CD4-positive, CD25-positive, alpha-beta regulatory T cell (primary cell): ENCODE measurements around the gene CRACR2B. TPM values are rescaled to one million over a fixed set of nuclear protein-coding genes. Genes with fewer than 3 reads are reported as not detected.

Experiments used
- ATAC-seq, 2 donors: fragments of 150-1000 bp; cut with Tn5 transposase; one replicate each; pipeline ENCODE4 v1.10.0; 2021; ENCODE audit warnings: low read depth in 2 of 2, moderate number of reproducible peaks in 2 of 2, moderate library complexity in 1 of 2
- DNase-seq, 3 donors: peaks; one replicate each; pipeline versions ENCODE4 v3.0.0 to v3.0.0-alpha.2; 2012 to 2022; ENCODE audit warnings: mixed read lengths in 1 of 3
- H3K27ac ChIP-seq: one replicate; pipeline ENCODE4 v1.7.0; 2013; ENCODE audit warnings: mild to moderate bottlenecking, low read length; ENCODE audit not compliant: insufficient read depth, poor library complexity, severe bottlenecking
- H3K27me3 ChIP-seq: one replicate; pipeline ENCODE4 v1.7.0; 2013; ENCODE audit warnings: low read length; ENCODE audit not compliant: control insufficient read depth, insufficient read depth
- H3K36me3 ChIP-seq: one replicate; pipeline ENCODE4 v1.7.0; 2013; ENCODE audit warnings: mild to moderate bottlenecking, low read length, moderate library complexity; ENCODE audit not compliant: control insufficient read depth, insufficient read depth
- H3K4me1 ChIP-seq: 2 replicates; pipeline ENCODE4 v1.7.0; 2013; ENCODE audit warnings: mild to moderate bottlenecking, low read length; ENCODE audit not compliant: insufficient read depth, control insufficient read depth, poor library complexity, severe bottlenecking
- H3K4me3 ChIP-seq: one replicate; pipeline ENCODE4 v1.7.0; 2013; ENCODE audit warnings: low read depth, mild to moderate bottlenecking, low read length, moderate library complexity
- H3K9me3 ChIP-seq, 2 experiments: 1 replicate in 1 of 2; 2 replicates in 1 of 2; pipeline ENCODE4 v1.7.0; 2013; ENCODE audit warnings: low read length in 2 of 2, mild to moderate bottlenecking in 1 of 2, moderate library complexity in 1 of 2; ENCODE audit not compliant: control insufficient read depth in 2 of 2
- H3K27ac Mint-ChIP-seq, 3 donors: one replicate each; pipeline ENCODE4 v1.8.0; 2020 to 2022; ENCODE audit warnings: mild to moderate bottlenecking in 3 of 3, mixed read lengths in 3 of 3, moderate library complexity in 2 of 3
- H3K27me3 Mint-ChIP-seq: one replicate; pipeline ENCODE4 v1.8.0; 2022; ENCODE audit warnings: mild to moderate bottlenecking, mixed read lengths
- H3K36me3 Mint-ChIP-seq: one replicate; pipeline ENCODE4 v1.8.0; 2020; ENCODE audit warnings: mixed read lengths
- H3K4me1 Mint-ChIP-seq, 4 donors: one replicate each; pipeline ENCODE4 v1.8.0; 2020 to 2022; ENCODE audit warnings: mixed read lengths in 4 of 4, mild to moderate bottlenecking in 1 of 4
- H3K4me3 Mint-ChIP-seq, 4 donors: one replicate each; pipeline ENCODE4 v1.8.0; 2020 to 2022; ENCODE audit warnings: mild to moderate bottlenecking in 4 of 4, mixed read lengths in 4 of 4, moderate library complexity in 3 of 4
- H3K9me3 Mint-ChIP-seq, 7 donors: one replicate each; pipeline ENCODE4 v1.8.0; 2020 to 2022; ENCODE audit warnings: mixed read lengths in 7 of 7, mild to moderate bottlenecking in 3 of 7, moderate library complexity in 2 of 7
- polyA plus RNA-seq, 4 donors: library from polyadenylated mRNA; unstranded; fragments of 300-500 nt; fragmentation: Illumina TruSeq; gene quantifications; one replicate each; pipeline ENCODE4 v1.2.3, GENCODE V29; 2021
- total RNA-seq: library from RNA; stranded (reverse); gene quantifications from one replicate; pipeline ENCODE4 v1.2.3, GENCODE V29; 2022

CRACR2B gene
- total and polyA plus RNA-seq, 5 donors from 2014 or later, result 0.11 to 1.2 (median 0.21) TPM; not detected in 1

- Mint-ChIP-seq H3K9me3 (no peaks in the 10 kb centered on the region), H3K36me3 (no peaks in the 10 kb centered on the region), H3K27ac (no peak overlapping the region), H3K27me3 (peaks cover 23% of the 10 kb centered on the region), H3K4me3 (peak overlapping the region in 2 of 4 donors; percentile 78), H3K4me1 (peaks cover 0 to 37% (median 1%) of the 10 kb centered on the region in 4 donors)
- Histone ChIP-seq H3K9me3 (no peaks in the 10 kb centered on the region), H3K4me3 (no peak overlapping the region), H3K27me3 (no peaks in the 10 kb centered on the region), H3K36me3 (no peaks in the 10 kb centered on the region), H3K27ac (no peak overlapping the region), H3K4me1 (peaks cover 52% of the 10 kb centered on the region)
- ATAC-seq (peak; percentile 7 to 12), DNase-seq (peak in 1 of 3 donors; percentile 39)
These were observed 5.5 kb downstream of the CRACR2B start for GRCh38 chr11:833114-833791.

- no peak overlapping the region for H3K27ac Mint-ChIP-seq
- peak overlapping the region; percentile 75 to 83 (median 78) for H3K4me3 Mint-ChIP-seq
- H3K4me1 ChIP-seq, result peaks cover 48% of the 10 kb centered on the region
- H3K4me3 ChIP-seq, result no peak overlapping the region
- H3K36me3 Mint-ChIP-seq, result no peaks in the 10 kb centered on the region
- H3K36me3 ChIP-seq, result peaks cover 6% of the 10 kb centered on the region
- DNase-seq (no peak), ATAC-seq (no peak)
- H3K27me3 ChIP-seq, result no peaks in the 10 kb centered on the region
- H3K27me3 Mint-ChIP-seq, result peaks cover 17% of the 10 kb centered on the region
- H3K9me3 ChIP-seq, result no peaks in the 10 kb centered on the region
- peaks cover 0 to 34% (median 0%) of the 10 kb centered on the region in 4 donors for H3K4me1 Mint-ChIP-seq
- H3K9me3 Mint-ChIP-seq, result no peaks in the 10 kb centered on the region
- H3K27ac ChIP-seq, result no peak overlapping the region
These were observed 6.2 kb downstream of the CRACR2B start for GRCh38 chr11:833849-834311.

- ATAC-seq, result no peak
These were observed 6.9 kb downstream of the CRACR2B start for GRCh38 chr11:834371-835316.

GRCh38 chr11:836274-836673 is 8.6 kb downstream of the CRACR2B start:
- Histone ChIP-seq H3K4me1 (peaks cover 36% of the 10 kb centered on the region), H3K27ac (no peak overlapping the region), H3K4me3 (no peak overlapping the region), H3K27me3 (no peaks in the 10 kb centered on the region), H3K36me3 (peaks cover 8% of the 10 kb centered on the region), H3K9me3 (no peaks in the 10 kb centered on the region)
- ATAC-seq (no peak), DNase-seq (no peak)
- Mint-ChIP-seq H3K27ac (peak overlapping the region in 1 of 3 donors; percentile 32), H3K36me3 (no peaks in the 10 kb centered on the region), H3K4me1 (peaks cover 0 to 32% (median 3%) of the 10 kb centered on the region in 4 donors), H3K4me3 (no peak overlapping the region), H3K9me3 (no peaks in the 10 kb centered on the region), H3K27me3 (peaks cover 7% of the 10 kb centered on the region)

More at GRCh38 chr11:834371-835316, 6.9 kb downstream of the CRACR2B start:
- Histone ChIP-seq H3K27me3 (no peaks in the 10 kb centered on the region), H3K27ac (no peak overlapping the region), H3K9me3 (no peaks in the 10 kb centered on the region), H3K4me1 (peaks cover 41% of the 10 kb centered on the region), H3K4me3 (no peak overlapping the region), H3K36me3 (peaks cover 6% of the 10 kb centered on the region)
- Mint-ChIP-seq H3K27me3 (peaks cover 10% of the 10 kb centered on the region), H3K27ac (no peak overlapping the region), H3K9me3 (no peaks in the 10 kb centered on the region), H3K4me3 (peak overlapping the region; percentile 75 to 83 (median 78)), H3K36me3 (no peaks in the 10 kb centered on the region), H3K4me1 (peaks cover 0 to 29% (median 0%) of the 10 kb centered on the region in 4 donors)
- no peak for DNase-seq

- H3K9me3 ChIP-seq, result no peaks in the 10 kb centered on the region
- Mint-ChIP-seq H3K9me3 (no peaks in the 10 kb centered on the region), H3K27me3 (peaks cover 3% of the 10 kb centered on the region), H3K4me1 (peaks cover 0 to 31% (median 3%) of the 10 kb centered on the region in 4 donors), H3K4me3 (peak overlapping the region in 1 of 4 donors; percentile 10), H3K27ac (no peak overlapping the region), H3K36me3 (no peaks in the 10 kb centered on the region)
- H3K4me1 ChIP-seq, result peaks cover 37% of the 10 kb centered on the region
- no peak overlapping the region for H3K4me3 ChIP-seq
- no peaks in the 10 kb centered on the region for H3K27me3 ChIP-seq
- peaks cover 8% of the 10 kb centered on the region for H3K36me3 ChIP-seq
- DNase-seq (no peak), ATAC-seq (no peak)
- no peak overlapping the region for H3K27ac ChIP-seq
These were observed 9.0 kb downstream of the CRACR2B start for GRCh38 chr11:836700-837099.

- H3K36me3 Mint-ChIP-seq, result no peaks in the 10 kb centered on the region
- no peak for DNase-seq
These were observed 9.7 kb downstream of the CRACR2B start for GRCh38 chr11:837189-837989.

GRCh38 chr11:837990-838307 is 10.2 kb downstream of the CRACR2B start:
- no peaks in the 10 kb centered on the region for H3K27me3 Mint-ChIP-seq
- no peak overlapping the region for H3K27ac ChIP-seq
- H3K9me3 Mint-ChIP-seq, result no peaks in the 10 kb centered on the region
- peaks cover 35% of the 10 kb centered on the region for H3K4me1 ChIP-seq
- H3K27me3 ChIP-seq, result no peaks in the 10 kb centered on the region
- H3K4me3 ChIP-seq, result no peak overlapping the region
- ATAC-seq (no peak), DNase-seq (no peak)
- no peak overlapping the region for H3K27ac Mint-ChIP-seq
- peaks cover 8% of the 10 kb centered on the region for H3K36me3 ChIP-seq
- no peaks in the 10 kb centered on the region for H3K9me3 ChIP-seq
- no peaks in the 10 kb centered on the region for H3K36me3 Mint-ChIP-seq
- no peak overlapping the region for H3K4me3 Mint-ChIP-seq
- H3K4me1 Mint-ChIP-seq, result peaks cover 0 to 26% (median 3%) of the 10 kb centered on the region in 4 donors

More at GRCh38 chr11:837189-837989, 9.7 kb downstream of the CRACR2B start:
- Histone ChIP-seq H3K36me3 (peaks cover 8% of the 10 kb centered on the region), H3K27ac (no peak overlapping the region), H3K4me3 (no peak overlapping the region), H3K9me3 (no peaks in the 10 kb centered on the region), H3K4me1 (peaks cover 37% of the 10 kb centered on the region), H3K27me3 (no peaks in the 10 kb centered on the region)
- peaks cover 0 to 27% (median 3%) of the 10 kb centered on the region in 4 donors for H3K4me1 Mint-ChIP-seq
- H3K4me3 Mint-ChIP-seq, result no peak overlapping the region
- no peaks in the 10 kb centered on the region for H3K9me3 Mint-ChIP-seq
- H3K27me3 Mint-ChIP-seq, result no peaks in the 10 kb centered on the region
- H3K27ac Mint-ChIP-seq, result peak overlapping the region in 1 of 3 donors; percentile 14
- ATAC-seq, result no peak
